8988T (cell line): ENCODE measurements around the gene FRMD8.
"Not testable (repeated sequence)": the region's sequence is repeated elsewhere in the genome, so short reads cannot be mapped to it uniquely, and the experiment has no call there.

Experiments
- DNase-seq: peaks from one replicate; pipeline ENCODE4 v3.0.0; 2011

FRMD8 gene

DNA sequence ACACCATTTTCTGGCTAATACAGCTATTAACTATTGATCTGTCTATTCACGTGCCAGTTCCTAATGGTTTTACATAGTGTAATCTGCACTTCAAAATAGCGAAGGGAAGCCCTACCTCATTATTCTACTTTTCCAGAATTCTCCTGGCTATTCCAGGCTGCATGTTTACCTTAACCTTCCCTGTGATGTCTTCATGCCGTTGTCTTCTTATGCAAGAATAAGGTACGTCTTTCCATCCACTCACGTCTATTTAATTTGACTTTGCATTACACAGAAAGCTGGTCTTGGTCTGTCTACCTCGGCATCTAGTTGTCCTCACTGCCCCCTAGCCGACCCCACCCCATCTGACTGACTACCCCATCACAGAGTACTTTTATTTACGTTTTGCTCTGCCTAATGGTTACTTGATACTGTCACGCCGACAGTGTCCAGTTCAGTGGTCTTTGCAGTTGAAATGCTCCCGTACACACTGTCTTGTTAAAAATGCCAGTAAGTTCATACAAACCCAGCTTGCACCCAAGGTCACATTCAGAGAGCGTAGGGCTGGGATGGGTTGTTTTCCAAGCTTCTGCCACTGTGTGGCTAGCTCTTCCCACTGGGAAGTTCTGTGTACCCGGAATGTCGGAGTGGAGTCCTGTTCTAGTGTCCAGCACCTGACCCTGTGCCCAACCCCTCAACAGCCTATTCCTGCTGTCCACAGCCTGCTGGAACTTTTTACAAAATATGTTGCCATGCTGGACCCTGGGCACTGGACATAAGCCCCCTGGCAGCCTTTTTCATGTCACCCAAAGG, 51.2 kb downstream of the FRMD8 start:
- no peak for DNase-seq

DNA sequence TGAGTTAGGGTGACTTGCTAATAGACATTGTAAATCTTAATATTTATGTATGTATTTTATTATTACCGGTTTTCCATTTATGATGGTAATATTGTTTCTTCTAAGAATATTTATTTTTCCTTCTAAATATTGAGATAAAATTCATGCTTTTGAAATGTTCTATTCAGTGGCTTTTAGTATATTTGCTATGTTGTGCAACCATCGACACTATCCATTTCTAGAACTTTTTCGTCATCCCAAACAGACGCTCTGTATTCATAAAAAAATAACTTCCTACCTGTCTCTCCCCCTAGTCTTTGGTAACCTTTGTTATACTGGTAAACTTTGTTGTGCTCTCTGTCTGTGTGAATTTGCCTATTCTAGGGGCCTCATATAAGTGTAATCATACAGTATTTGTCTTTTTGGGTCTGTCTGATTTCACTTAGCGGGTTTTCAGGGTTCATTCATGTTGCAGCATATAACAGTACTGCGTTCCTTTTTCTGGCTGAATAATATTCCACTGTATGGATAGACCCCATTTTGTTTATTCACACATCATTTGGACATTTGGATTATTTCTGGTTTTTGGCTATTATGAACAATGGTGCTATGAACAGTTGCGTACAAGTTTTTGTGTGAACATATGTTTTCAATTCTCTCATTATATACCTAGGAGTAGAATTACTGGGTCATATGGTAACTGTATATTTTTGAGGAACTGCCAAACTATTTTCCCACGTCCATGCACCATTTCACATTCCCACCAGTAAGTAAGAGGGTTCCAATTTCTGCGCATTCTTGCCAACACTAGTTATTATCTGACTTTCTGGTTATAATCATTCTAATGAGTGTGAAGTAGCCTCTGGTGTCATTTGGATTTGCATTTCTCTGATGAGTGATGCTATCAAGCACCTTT, 52.1 kb downstream of the FRMD8 start:
- no peak for DNase-seq

DNA sequence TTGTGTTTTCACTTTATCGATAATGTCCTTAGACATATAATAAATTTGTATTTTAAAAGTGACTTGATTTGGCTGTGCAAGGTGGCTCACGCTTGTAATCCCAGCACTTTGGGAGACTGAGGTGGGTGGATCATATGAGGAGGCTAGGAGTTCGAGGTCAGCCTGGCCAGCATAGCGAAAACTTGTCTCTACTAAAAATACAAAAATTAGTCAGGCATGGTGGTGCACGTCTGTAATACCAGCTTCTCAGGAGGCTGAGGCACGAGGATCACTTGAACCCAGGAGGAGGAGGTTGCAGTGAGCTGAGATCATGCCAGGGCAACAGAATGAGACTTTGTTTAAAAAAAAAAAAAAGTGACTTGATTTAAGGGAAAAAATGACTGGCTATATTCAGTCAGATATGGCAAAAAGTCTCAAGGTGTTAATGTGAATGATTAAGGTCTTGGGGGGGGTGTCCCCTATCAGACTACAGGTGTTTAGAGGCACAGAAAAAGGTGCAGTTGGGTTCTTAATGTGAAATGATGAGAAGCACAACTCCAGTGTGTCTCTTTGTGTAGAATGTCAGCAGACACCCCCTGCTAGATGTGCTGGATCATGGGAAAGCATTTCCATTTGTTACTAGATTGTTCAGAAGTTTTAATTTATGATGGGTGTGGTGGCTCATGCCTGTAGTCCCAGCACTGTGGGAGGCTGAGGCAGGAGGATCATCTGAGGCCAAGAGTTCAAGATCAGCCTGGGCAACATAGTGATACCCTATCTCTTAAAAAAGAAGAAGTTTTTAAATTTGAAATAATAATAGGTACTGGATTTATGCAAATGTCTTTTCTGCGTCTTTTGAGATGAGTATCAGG, 53.1 kb downstream of the FRMD8 start:
- no peak for DNase-seq

DNA sequence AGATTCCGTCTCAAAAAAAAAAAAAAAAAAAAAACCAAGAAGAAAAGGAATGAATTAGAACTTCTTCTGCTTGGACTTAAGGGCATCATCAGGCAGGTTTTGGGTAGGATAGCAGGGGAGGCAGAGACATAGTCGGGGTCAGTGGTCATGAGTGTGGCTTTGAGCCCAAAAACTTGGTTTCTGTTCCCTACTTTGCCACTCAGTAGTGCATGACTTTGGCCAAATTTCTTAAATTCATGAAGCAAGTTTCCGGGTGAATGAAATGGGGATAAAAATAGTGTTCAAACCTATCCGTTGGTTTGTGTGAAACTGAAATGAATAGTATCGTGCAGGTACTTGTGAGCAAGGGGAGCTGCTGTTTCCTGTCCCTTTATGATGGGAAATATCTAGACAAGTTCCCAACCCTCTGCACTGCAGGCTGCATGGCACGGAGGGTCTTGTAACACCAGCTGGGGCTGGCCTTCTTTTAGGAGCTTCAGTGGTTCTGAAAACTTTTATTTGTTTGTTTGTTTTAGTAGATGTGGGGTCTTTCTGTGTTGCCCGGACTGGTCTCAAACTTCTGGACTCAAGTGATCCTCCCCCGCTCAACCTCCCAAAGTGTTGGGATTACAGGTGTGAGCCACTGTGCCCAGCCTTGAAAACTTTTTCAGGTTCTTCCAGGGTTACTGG, 54.5 kb downstream of the FRMD8 start:
- no peak for DNase-seq

DNA sequence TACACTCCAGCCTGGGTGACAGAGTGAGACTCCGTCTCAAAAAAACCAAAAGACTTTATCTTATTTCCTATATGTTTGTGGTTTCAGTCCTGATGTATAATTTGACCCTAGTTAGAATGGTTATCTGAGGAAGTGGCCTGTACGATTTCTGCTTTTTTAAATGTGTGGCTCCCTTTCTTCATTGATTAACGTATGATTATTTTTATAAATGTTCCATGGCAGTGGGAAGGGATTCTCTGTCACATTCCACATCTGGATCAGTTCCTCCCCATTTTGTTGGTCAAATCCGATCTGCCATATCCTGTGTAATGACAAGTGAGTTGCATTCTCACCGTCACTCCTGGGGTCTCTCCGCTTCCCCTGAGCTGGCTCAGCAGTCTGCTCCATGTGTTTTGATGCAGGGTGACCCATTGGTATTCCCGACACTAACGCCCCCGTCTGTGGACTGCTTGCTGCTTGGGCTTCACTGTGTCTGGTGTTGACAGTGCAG, 56.5 kb downstream of the FRMD8 start:
- DNase-seq: no peak

DNA sequence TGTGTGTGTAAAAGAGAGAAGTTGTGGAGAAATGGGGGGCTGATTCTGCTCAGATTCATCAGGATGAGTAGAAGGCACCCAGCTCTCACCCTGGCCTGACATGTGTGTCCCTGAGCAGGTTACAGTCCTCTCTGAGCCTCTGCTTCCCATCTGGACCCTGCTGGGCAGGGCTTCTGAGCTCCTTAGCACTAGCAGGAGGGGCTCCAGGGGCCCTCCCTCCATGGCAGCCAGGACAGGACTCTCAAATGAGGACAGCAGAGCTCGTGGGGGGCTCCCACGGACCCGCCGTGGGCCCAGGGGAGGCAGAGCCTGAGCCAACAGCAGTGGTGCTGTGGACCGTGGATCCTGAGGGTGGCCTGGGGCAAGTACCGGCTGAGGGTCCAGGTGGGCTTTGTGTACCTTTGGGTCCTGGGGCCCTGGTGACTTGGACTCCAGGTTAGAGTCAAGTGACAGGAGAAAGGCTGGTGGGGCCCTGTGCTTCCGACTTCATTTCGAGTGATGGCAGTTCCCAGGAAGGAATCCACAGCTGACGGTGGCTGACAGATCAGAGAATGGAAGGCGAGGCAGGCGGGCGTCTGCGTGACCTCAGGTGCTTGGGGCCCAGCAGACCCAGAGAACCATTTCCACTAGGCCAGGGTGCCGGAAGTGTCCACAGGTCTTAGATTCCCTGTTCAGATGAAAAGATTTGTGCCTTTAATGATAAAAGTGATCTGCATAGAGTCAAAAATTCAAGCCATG, 58.0 kb downstream of the FRMD8 start:
- DNase-seq: no peak

DNA sequence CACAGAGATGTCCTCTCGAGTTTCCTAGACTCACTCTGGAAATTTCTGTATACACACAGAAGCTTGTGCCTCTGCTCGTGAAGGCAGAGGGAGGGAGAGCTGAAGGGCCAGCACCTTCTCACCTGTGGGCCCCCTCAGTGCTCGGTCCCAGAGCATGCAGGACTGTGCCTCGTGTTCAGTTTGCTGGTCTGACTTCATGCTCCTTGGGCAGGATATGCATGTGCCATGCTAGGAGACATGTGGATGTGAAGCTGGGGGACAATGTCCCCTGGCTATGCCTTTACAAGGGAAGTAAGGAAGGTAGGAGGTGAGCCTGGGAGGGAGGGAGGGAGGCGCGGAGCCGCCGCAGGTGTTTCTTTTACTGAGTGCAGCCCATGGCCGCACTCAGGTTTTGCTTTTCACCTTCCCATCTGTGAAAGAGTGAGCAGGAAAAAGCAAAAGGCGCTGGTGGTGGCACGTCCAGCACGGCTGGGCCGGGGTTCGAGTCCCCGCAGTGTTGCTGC, 58.7 kb downstream of the FRMD8 start:
- DNase-seq: no peak

DNA sequence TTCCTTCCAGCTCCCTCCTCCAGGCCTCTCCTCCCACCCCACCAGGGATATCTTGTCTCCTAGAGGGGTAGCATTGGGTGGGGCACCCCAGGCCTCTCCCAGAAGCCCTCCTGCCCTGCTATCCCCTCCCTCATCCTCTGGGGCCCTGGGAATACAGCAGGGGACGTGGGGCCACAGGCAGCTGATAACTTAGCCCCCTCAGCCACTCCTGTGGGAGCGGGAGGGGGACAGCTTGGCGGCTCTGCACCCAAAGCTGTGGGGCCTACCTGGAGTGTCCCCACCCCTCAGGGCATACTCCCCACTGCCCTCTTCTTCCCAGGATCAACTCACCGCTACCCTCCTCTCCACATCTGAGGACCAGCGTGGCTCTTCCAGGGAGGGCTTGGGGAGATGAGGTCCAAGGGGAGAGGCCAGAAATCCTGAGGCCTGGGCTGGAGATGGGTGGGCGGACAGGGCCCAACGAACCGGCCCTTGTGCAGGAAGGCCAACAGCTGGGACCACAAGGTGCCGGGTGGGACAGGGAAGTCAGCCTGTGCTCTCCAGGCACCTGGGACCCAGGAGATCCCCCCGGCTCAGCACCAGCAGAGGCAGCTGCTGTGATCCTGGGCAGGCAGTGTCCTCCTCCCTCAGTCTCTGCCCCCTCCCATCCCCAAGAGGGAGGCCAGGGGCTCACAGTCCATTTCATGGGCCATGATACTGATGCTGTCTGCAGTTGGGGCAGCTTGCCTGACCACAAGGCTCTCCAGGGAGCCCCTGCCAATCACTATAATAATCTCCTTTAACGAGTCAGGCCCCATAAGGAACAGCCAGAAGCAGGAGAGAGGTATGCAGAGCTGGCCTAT, 59.4 kb downstream of the FRMD8 start:
- no peak for DNase-seq

DNA sequence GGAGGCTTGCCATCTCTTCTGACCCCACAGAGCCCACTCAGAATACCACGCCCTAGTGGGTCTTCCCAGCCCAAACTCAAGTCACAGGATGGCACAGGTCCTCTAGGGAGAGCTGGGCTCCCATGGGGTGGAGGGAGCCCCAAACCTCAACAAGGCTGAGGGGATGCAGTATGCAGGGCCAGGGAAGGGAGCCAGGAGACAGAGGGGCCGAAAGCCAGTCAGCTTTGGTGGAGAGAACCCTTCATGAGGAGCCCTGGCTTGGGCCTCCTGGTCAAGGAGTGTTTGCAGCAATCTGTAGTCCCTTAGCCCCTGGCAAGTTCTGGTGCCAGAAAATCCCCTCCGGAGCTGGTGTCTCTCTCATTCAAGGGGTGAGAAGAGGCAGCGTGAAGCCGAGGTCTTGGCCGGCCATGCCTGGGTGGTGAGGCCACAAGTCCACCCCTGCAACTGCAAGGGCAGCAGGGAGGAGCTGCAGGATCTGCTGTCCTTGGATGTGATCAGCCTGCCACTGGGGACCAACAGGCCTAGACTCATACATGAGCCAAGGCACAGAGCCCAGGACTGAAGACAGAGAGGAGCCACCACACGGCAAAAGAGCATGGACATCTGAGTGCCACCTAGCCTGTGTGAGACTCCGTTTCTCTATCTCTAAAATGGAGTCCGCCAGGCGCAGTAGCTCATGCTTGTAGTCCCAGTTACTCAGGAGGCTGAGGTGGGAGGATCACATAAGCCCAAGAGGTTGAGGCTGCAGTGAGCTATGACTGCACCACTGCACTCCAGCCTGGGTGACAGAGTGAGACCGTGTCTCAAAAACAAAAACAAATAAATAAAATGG, 60.2 kb downstream of the FRMD8 start:
- no peak for DNase-seq

DNA sequence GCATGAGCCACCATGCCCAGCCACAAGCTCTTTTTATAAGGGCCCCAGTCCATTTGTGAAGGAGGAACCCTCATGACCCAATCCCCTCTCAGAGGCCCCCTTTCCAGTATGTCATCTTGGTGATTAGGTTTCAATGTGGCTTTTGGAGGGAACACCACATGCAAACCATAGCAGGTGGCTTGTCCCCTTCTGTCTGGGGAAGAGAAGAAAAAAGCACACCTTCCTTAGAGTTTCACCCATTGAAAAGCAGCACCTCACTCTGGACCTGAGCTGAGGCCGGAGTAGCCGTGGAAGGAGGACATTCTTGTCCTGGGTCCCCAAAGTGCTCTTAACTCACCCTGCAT, 61.6 kb downstream of the FRMD8 start:
- no peak for DNase-seq

DNA sequence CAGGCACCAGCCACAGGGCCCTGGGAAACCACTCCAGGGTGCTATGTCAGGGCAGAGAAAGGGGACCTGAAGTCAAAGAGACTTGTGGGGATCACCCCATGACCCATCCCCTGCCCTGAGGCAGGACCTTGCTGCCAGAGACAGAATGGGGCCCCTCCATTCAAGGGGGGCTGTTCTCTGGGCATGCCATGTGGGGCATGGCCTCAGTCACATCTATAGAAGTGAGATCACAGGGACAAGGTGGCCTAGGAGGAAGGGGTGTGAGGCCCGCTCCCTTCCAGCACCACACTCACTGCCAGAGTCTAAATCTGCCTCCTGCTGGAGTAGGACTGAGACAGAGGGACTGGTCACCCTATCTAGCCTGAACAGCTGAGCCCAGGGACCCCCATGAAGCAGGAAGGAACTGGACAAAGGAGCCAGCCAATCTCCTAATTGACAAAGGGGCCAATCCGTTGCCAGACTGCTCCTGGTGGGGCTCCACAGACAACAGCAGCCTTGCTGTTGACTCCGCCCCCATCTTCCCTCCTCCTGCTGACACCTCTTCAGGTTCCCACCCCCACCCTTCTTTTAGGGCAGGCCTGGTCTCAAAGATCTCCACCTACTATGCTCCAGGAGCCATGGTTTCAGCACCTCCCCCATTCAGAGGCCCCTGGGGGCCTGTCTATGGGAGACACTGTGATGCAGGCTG, 62.1 kb downstream of the FRMD8 start:
- no peak for DNase-seq

DNA sequence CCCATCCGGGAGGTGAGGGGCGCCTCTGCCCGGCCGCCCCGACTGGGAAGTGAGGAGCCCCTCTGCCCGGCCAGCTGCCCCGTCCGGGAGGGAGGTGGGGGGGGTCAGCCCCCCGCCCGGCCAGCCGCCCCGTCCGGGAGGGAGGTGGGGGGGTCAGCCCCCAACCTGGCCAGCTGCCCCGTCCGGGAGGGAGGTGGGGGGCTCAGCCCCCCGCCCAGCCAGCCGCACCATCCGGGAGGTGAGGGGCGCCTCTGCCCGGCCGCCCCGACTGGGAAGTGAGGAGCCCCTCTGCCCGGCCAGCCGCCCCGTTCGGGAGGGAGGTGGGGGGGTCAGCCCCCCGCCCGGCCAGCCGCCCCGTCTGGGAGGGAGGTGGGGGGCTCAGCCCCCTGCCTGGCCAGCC, 64.9 kb downstream of the FRMD8 start:
- DNase-seq: not testable (repeated sequence)

DNA sequence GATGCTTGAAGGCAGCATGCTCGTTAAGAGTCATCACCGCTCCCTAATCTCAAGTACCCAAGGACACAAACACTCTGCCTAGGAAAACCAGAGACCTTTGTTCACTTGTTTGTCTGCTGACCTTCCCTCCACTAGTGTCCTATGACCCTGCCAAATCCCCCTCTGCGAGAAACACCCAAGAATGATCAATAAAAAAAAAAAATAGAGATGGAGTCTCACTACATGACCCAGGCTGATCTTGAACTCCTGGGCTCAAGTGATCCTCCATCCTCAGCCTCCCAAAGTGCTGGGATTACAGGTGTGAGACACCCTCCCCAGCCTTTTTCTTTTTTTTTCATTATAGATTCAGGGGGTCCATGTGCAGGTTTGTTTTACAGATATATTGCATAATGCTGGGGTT, 65.8 kb downstream of the FRMD8 start:
- DNase-seq: not testable (repeated sequence)

DNA sequence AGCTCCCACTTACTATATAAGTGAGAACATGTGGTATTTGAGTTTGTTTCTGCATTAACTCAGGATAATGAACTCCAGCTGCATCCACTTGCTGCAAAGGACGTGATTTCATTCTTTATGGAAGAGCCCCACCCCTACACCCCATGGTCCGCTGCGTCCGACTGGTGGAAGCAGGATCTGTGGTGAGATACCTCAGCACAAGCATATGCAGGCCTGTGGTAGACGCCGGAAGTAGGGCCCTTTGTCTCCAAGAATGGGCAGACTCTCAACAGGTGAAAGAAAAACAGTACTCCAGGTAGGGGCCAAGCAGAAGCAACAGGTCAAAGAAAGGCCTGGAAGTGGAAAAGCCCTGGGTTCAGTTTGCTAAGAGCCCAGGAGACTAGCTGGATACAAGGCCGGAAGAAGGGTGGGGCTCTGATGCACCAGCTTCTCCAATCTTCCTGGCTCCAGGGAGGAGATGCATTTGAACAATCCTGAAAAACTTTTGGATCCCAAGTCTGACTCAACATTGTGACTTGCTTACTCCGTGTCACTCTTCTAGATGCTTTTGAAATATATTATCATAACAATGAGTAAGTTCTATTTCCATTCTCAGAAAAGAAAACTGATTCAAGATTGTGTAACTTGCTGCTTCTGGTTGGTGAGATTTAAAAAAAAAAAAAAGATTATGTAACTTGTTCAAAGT, 66.5 kb downstream of the FRMD8 start:
- no peak for DNase-seq

DNA sequence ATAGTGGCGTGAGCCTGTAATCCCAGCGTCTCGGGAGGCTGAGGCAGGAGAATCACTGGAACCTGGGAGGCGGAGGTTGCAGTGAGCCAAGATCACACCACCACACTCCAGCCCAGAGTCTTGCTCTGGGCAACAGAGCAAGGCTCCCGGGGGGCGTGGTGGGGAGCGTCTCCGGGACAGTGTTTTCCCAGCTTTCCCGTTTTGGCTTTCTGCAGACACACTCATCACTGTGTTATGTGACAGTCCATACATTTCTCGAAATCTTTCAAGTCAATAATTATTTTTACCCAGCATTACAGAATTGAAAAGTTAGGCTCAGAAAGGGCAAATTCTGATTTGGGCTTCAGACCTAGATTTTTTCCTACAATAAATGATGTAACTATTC, 67.9 kb downstream of the FRMD8 start:
- DNase-seq: no peak

DNA sequence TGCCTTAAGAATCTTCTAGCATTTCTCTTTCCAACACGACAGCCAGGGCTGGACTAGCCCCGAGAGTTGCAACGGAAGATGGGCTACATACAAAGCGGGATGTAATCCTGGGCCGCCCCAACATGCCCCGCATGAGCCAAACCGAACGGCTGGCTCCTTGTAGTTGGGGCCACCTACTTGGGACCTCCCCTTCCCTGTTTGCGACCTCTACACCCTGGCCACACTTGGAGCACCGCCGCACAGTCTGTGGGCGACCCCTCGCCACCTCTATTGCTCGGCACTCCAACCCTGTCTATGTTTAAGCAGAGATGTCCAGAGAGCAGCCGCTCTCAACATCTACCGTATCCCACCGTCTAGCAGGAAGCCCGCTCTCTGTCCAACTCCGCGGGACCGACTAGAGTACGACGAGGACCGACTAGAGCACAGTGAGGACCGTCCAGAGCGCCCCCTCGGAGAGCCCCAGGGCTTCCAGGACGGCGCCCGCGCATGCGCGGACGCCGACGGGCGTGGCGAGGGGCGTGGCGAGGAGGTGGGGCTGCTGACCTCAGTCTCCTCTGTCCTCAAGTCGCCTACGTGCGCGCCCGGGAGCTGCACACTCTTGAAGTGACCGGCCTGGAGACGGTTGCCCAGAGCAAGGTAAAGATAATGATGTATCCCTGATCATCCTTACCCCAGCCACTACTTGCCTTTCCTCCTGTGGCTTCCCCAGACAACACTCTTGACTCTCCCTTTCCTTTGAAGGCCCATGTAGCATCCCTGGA, 68.4 kb downstream of the FRMD8 start:
- DNase-seq: peak; percentile 98

DNA sequence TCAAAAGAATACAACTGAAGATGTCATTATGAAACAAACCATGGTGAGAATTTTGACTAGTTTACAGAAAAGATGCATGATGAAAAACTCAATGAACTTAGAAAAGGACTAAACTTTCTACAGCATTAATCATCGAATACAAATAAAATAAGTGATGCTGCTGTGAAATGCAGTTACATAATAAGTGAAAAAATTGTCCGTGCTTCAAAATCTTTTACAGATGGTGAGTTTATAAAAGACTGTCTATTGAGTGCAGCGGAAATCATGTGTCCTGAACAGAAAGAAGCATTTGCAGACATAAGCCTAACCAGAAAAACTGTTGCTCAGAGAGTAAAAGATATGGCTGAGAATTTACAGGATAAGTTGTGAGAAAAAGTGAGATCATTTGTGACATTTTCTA, 70.0 kb downstream of the FRMD8 start:
- DNase-seq: no peak

DNA sequence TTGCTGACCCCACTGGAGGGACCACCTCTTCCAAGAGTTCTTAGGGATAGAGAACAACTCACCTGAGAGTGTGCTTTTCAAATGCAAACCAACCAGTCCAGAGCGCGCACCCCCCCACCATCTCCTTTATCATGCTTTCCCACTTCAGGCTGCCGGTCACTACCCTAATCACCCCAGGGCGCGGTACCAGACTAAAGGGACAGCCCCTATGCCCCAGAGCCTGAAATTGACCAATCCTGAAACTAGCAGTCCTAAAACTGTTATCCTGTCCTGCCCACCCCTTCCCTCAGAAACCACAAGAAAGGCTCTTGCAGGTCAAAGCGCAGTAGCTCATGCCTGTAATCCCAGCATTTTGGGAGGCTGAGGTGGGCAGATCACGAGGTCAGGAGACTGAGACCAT, 73.1 kb downstream of the FRMD8 start:
- no peak for DNase-seq
